ENCODE results near the gene GLCCI1. TPM values are rescaled to one million over a fixed set of nuclear protein-coding genes. Genes with fewer than 3 reads are reported as not detected.

Gene GLCCI1
- total and polyA plus RNA-seq, 2 of the 13 experiments (the other 11 are each of a cell fraction or from before 2014, with no cell fraction given) = 1.3 to 1.7 TPM

DNA sequence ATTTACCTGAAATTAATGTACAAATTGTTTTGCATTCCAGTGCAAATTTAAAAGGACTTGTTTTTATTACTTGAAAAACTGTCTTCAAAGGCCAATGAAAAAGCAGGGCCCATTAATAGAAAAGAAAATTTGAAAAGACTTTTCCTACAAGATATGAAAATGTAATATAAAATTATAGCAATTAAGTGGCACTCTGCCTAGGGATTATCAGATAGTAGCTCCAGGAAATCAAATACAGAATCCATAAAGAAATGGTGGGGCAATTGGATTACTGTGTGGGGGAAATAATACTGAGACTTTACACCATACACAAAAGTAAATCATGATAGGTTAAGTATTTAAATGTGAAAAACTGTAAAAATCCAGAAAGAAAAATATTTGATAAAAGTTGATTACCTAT, 89.7 kb downstream of the GLCCI1 start:
- in situ Hi-C loops (cut with HindIII; ENCODE audit: extremely low pct_ligation_motif_present, low pct_unique_long_range_greater_than_20kb) (no loop called here), intact Hi-C loops (cut with micrococcal nuclease; ENCODE audit: unreplicated experiment) (no loop called here)
- no peak for FAIRE-seq
- Histone ChIP-seq H2AFZ (ENCODE audit: low read length) (no peak overlapping the region), H3K27me3 (ENCODE audit: control insufficient read depth in 1 of 2, insufficient read depth in 2 of 2, low read length in 2 of 2) (no peaks in the 10 kb centered on the region), H3K79me2 (ENCODE audit: insufficient read depth, low read length) (no peaks in the 10 kb centered on the region), H3K36me3 (replicated peaks in 1 of 2; ENCODE audit: control insufficient read depth in 1 of 2, insufficient read depth in 2 of 2, low read length in 2 of 2) (no peaks in the 10 kb centered on the region), H3K4me3 (replicated peaks in 1 of 3; ENCODE audit: insufficient read depth in 1 of 3, low read depth in 2 of 3, low read length in 3 of 3) (no peak overlapping the region), H3K27ac (ENCODE audit: extremely low read length, insufficient read depth, low read length) (no peak overlapping the region), H3K9ac (ENCODE audit: insufficient read depth, low read depth, low read length) (no peak overlapping the region), H3K4me1 (ENCODE audit: insufficient read depth, low read length) (no peaks in the 10 kb centered on the region), H4K20me1 (ENCODE audit: insufficient read depth, low read length) (no peaks in the 10 kb centered on the region), H3K4me2 (ENCODE audit: low read depth, low read length) (no peak overlapping the region), H3K9me3 (ENCODE audit: low read length) (no peaks in the 10 kb centered on the region)
- no peak for DNase-seq (ENCODE audit: low spot score)
- ATAC-seq = no peak
- no peak for TF ChIP-seq TARDBP (CRISPR knock-in tag; IDR thresholded peaks at IDR 0.05)
- TF ChIP-seq GABPB1 (CRISPR knock-in tag; IDR thresholded peaks at IDR 0.05) = no peak
- TF ChIP-seq, protein P1, sequence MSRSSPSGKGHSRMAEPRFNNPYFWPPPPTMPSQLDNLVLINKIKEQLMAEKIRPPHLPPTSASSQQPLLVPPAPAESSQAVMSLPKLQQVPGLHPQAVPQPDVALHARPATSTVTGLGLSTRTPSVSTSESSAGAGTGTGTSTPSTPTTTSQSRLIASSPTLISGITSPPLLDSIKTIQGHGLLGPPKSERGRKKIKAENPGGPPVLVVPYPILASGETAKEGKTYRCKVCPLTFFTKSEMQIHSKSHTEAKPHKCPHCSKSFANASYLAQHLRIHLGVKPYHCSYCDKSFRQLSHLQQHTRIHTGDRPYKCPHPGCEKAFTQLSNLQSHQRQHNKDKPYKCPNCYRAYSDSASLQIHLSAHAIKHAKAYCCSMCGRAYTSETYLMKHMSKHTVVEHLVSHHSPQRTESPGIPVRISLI (CRISPR knock-in tag; IDR thresholded peaks at IDR 0.05; ENCODE audit: borderline replicate concordance) = no peak
- TF ChIP-seq ZFP36L1 (CRISPR knock-in tag; IDR thresholded peaks at IDR 0.05) = no peak
- TF ChIP-seq, protein P2, sequence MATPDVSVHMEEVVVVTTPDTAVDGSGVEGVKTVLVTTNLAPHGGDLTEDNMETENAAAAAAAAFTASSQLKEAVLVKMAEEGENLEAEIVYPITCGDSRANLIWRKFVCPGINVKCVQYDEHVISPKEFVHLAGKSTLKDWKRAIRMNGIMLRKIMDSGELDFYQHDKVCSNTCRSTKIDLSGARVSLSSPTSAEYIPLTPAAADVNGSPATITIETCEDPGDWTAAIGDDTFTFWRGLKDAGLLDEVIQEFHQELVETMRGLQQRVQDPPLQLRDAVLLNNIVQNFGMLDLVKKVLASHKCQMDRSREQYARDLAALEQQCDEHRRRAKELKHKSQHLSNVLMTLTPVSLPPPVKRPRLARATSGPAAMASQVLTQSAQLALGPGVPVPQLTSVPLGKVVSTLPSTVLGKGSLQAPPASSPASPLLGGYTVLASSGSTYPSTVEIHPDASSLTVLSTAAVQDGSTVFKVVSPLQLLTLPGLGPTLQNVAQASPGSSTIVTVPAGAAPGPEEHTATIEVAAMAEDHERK (CRISPR knock-in tag; IDR thresholded peaks at IDR 0.05; ENCODE audit: low read depth) = no peak
- no peak for TF ChIP-seq KLF11 (CRISPR knock-in tag; IDR thresholded peaks at IDR 0.05)
- TF ChIP-seq HES4 (CRISPR knock-in tag; IDR thresholded peaks at IDR 0.05; ENCODE audit: borderline replicate concordance) = no peak
- no peak for TF ChIP-seq ZIK1 (CRISPR knock-in tag; IDR thresholded peaks at IDR 0.05; ENCODE audit: borderline replicate concordance, low read depth)
- TF ChIP-seq, protein P3, sequence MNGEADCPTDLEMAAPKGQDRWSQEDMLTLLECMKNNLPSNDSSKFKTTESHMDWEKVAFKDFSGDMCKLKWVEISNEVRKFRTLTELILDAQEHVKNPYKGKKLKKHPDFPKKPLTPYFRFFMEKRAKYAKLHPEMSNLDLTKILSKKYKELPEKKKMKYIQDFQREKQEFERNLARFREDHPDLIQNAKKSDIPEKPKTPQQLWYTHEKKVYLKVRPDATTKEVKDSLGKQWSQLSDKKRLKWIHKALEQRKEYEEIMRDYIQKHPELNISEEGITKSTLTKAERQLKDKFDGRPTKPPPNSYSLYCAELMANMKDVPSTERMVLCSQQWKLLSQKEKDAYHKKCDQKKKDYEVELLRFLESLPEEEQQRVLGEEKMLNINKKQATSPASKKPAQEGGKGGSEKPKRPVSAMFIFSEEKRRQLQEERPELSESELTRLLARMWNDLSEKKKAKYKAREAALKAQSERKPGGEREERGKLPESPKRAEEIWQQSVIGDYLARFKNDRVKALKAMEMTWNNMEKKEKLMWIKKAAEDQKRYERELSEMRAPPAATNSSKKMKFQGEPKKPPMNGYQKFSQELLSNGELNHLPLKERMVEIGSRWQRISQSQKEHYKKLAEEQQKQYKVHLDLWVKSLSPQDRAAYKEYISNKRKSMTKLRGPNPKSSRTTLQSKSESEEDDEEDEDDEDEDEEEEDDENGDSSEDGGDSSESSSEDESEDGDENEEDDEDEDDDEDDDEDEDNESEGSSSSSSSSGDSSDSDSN (CRISPR knock-in tag; IDR thresholded peaks at IDR 0.05) = no peak
- no peak for TF ChIP-seq NR1H2 (CRISPR knock-in tag; IDR thresholded peaks at IDR 0.05; ENCODE audit: borderline replicate concordance, low read depth)
- no peak for TF ChIP-seq KMT2A (CRISPR knock-in tag; IDR thresholded peaks at IDR 0.05)
- TF ChIP-seq ZMYM2 (CRISPR knock-in tag; IDR thresholded peaks at IDR 0.05) = no peak
- TF ChIP-seq YEATS2 (CRISPR knock-in tag; IDR thresholded peaks at IDR 0.05; ENCODE audit: borderline replicate concordance) = no peak
- ChIA-PET CTCF (ENCODE audit: low intra/inter-chr PET ratio, low total read pairs) (no interaction called here), POLR2A (no interaction called here)
- BruUV-seq (replicated peaks) = no TSS peak
